ENCODE results near the gene NAPB. TPM values are rescaled to one million over a fixed set of nuclear protein-coding genes. Genes with fewer than 3 reads are reported as not detected.

NAPB gene
- polyA plus RNA-seq, 1 experiment: 6.4 TPM

DNA sequence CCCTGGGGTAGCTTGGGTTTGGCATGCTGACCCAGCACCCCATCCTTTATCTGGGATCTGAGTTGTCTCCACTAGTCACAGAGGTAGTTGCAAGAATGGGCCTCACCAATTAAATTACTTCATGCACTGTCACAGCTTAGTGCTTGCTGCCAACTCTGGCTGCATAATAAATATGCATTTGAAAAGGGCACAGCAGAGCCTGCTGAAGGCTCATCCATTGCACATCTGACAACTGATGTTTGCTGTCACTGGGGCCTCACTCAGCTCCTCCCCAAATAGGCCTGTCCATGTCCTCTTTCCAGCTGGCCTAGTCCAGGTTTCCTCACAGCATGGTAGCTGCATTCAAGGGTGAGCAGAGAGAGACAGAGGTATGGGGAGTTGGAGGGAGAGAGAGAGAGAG, 84.0 kb downstream of the NAPB start:
- no peak for DNase-seq (ENCODE audit: low read depth, low spot score)
- Histone ChIP-seq H3K27me3 (ENCODE audit: control insufficient read depth, insufficient read depth, low read length) (peaks cover 2% of the 10 kb centered on the region), H3K27ac (ENCODE audit: low read depth, low read length) (no peak overlapping the region), H3K9me3 (ENCODE audit: control insufficient read depth, insufficient read depth, low read length) (no peaks in the 10 kb centered on the region; the same call in 1 of the 2 replicates), H3K4me3 (ENCODE audit: low read depth, low read length) (no peak overlapping the region)
- TF ChIP-seq, protein P1, sequence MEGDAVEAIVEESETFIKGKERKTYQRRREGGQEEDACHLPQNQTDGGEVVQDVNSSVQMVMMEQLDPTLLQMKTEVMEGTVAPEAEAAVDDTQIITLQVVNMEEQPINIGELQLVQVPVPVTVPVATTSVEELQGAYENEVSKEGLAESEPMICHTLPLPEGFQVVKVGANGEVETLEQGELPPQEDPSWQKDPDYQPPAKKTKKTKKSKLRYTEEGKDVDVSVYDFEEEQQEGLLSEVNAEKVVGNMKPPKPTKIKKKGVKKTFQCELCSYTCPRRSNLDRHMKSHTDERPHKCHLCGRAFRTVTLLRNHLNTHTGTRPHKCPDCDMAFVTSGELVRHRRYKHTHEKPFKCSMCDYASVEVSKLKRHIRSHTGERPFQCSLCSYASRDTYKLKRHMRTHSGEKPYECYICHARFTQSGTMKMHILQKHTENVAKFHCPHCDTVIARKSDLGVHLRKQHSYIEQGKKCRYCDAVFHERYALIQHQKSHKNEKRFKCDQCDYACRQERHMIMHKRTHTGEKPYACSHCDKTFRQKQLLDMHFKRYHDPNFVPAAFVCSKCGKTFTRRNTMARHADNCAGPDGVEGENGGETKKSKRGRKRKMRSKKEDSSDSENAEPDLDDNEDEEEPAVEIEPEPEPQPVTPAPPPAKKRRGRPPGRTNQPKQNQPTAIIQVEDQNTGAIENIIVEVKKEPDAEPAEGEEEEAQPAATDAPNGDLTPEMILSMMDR (IDR thresholded peaks at IDR 0.05; ENCODE audit: low read depth, low read length): no peak
- CTCF ChIA-PET: interaction anchor here (1.4 to 8.7 kb wide), 2 partner anchors 286 to 646 kb away, joined by 6 to 270 read pairs; no protein-coding TSS in a partner anchor
- POLR2A ChIA-PET: no interaction called here

- CTCF ChIA-PET: interaction anchor here (1.4 to 8.7 kb wide), 3 partner anchors 270 to 645 kb away, joined by 3 to 270 read pairs (median 6); no protein-coding TSS in a partner anchor
- Histone ChIP-seq H3K27me3 (ENCODE audit: control insufficient read depth, insufficient read depth, low read length) (peaks cover 2% of the 10 kb centered on the region), H3K4me3 (ENCODE audit: low read depth, low read length) (no peak overlapping the region), H3K9me3 (ENCODE audit: control insufficient read depth, insufficient read depth, low read length) (no peaks in the 10 kb centered on the region; the same call in 1 of the 2 replicates), H3K27ac (ENCODE audit: low read depth, low read length) (no peak overlapping the region)
- no peak for DNase-seq (ENCODE audit: low read depth, low spot score)
- POLR2A ChIA-PET: no interaction called here
- TF ChIP-seq, protein P1 (IDR thresholded peaks at IDR 0.05; ENCODE audit: low read depth, low read length): no peak
Measured at GRCh38 chr20:23336476-23336875, 84.8 kb downstream of the NAPB start.

- CTCF ChIA-PET: interaction anchor here (1.4 to 1.5 kb wide), 2 partner anchors 271 to 643 kb away, joined by 3 to 5 read pairs; no protein-coding TSS in a partner anchor
- Histone ChIP-seq H3K27ac (ENCODE audit: low read depth, low read length) (no peak overlapping the region), H3K27me3 (ENCODE audit: control insufficient read depth, insufficient read depth, low read length) (no peaks in the 10 kb centered on the region), H3K9me3 (ENCODE audit: control insufficient read depth, insufficient read depth, low read length) (no peaks in the 10 kb centered on the region; the same call in 1 of the 2 replicates), H3K4me3 (ENCODE audit: low read depth, low read length) (no peak overlapping the region)
- TF ChIP-seq, protein P1 (IDR thresholded peaks at IDR 0.05; ENCODE audit: low read depth, low read length): no peak
- DNase-seq (ENCODE audit: low read depth, low spot score): no peak
- POLR2A ChIA-PET: no interaction called here
Measured at GRCh38 chr20:23335521-23335920, 85.8 kb downstream of the NAPB start.

DNA sequence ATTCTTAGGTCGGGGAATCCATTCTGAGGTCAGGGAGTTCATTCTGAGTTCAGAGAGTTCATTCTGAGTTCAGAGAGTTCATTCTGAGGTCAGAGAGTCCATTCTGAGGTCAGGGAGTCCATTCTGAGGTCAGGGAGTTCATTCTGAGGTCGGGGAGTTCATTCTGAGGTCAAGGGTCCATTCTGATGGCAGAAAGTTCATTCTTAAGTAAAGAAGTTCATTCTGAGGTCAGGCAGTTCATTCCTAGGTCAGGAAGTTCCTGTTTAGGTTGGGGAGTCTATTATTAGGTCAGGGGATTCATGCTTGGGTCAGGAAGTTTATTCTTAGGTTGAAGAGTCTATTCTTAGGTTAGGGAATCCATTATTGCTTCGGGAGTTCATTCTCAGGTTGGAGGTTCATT, 87.2 kb downstream of the NAPB start:
- TF ChIP-seq, protein P1 (IDR thresholded peaks at IDR 0.05; ENCODE audit: low read depth, low read length): no peak
- Histone ChIP-seq H3K9me3 (ENCODE audit: control insufficient read depth, insufficient read depth, low read length) (no peaks in the 10 kb centered on the region), H3K4me3 (ENCODE audit: low read depth, low read length) (no peak overlapping the region), H3K27me3 (ENCODE audit: control insufficient read depth, insufficient read depth, low read length) (no peaks in the 10 kb centered on the region), H3K27ac (ENCODE audit: low read depth, low read length) (no peak overlapping the region)
- no peak for DNase-seq (ENCODE audit: low read depth, low spot score)
- ChIA-PET POLR2A (no interaction called here), CTCF (no interaction called here)

DNA sequence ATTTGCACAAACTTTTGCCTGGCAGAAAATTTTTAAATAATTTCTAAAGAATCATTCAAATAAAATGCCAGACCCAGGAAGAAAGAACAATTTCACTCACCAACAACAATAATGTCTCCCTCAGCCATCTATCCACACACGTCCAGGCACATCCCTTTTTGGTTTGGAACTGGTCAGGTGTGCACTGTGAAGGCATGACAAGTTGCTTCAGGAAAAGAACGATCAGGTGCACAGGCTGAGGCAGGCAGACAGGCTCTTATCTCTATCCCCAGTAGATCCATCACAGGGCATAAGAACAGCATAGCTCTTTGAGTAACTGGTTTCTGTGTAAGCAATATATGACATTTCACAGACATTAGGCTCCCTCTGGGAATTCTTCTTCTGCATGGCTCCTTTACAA, 88.8 kb downstream of the NAPB start:
- H3K9me3 ChIP-seq (ENCODE audit: control insufficient read depth, insufficient read depth, low read length): no peaks in the 10 kb centered on the region
- H3K27me3 ChIP-seq (ENCODE audit: control insufficient read depth, insufficient read depth, low read length): no peaks in the 10 kb centered on the region
- H3K27ac ChIP-seq (ENCODE audit: low read depth, low read length): no peak overlapping the region
- TF ChIP-seq, protein P1 (IDR thresholded peaks at IDR 0.05; ENCODE audit: low read depth, low read length): no peak
- CTCF ChIA-PET: interaction anchor here (0.8 to 1.6 kb wide), 2 partner anchors 8 to 641 kb away, joined by 3 to 7 read pairs; no protein-coding TSS in a partner anchor
- no peak for DNase-seq (ENCODE audit: low read depth, low spot score)
- POLR2A ChIA-PET: no interaction called here
- no peak overlapping the region for H3K4me3 ChIP-seq (ENCODE audit: low read depth, low read length)
